ENCODE data around the gene SCARB1.

SCARB1 gene

DNA sequence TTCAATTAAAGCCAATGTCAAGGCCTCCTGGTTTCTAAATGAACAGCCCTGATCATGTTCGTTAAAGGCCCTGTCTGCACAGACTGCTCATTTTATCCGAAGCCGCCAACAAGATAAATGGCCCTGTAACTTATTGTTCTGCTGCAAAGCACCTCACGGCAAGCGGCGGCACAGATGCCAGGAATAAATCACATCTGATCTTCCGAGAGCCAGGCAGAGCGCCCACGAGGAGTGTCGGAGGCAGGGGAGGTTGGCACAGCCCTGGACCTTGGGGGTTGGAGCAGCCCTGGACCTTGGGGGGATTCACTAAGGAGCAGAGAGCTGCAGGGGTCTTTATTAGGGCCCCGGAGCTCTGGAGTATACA, 110.5 kb downstream of the SCARB1 start:
- Histone ChIP-seq H3K4me3 (ENCODE audit: low read depth in 1 of 2, low read length in 2 of 2) (no peak overlapping the region), H3K4me1 (ENCODE audit: insufficient read depth, low read length) (peaks cover 36% of the 10 kb centered on the region), H3K9ac (ENCODE audit: low read depth, low read length) (no peak overlapping the region), H3K9me3 (ENCODE audit: insufficient read depth, low read length, severe bottlenecking) (no peaks in the 10 kb centered on the region), H3K4me2 (ENCODE audit: insufficient read depth, low read length) (no peak overlapping the region), H4K20me1 (ENCODE audit: insufficient read depth, low read length) (no peaks in the 10 kb centered on the region), H3K36me3 (ENCODE audit: insufficient read depth, low read length) (no peaks in the 10 kb centered on the region), H3K27ac (ENCODE audit: low read length) (no peak overlapping the region), H3K27me3 (ENCODE audit: insufficient read depth, low read length, poor library complexity) (no peaks in the 10 kb centered on the region), H3K79me2 (ENCODE audit: insufficient read depth, low read length) (no peaks in the 10 kb centered on the region), H2AFZ (ENCODE audit: low read depth, low read length) (no peak overlapping the region)
- no peak for ATAC-seq (ENCODE audit: insufficient read depth, low read depth)
- TF ChIP-seq EZH2 (IDR thresholded peaks at IDR 0.05; ENCODE audit: borderline replicate concordance, low read depth, low read length, severe bottlenecking) = no peak
- TF ChIP-seq, protein P1, sequence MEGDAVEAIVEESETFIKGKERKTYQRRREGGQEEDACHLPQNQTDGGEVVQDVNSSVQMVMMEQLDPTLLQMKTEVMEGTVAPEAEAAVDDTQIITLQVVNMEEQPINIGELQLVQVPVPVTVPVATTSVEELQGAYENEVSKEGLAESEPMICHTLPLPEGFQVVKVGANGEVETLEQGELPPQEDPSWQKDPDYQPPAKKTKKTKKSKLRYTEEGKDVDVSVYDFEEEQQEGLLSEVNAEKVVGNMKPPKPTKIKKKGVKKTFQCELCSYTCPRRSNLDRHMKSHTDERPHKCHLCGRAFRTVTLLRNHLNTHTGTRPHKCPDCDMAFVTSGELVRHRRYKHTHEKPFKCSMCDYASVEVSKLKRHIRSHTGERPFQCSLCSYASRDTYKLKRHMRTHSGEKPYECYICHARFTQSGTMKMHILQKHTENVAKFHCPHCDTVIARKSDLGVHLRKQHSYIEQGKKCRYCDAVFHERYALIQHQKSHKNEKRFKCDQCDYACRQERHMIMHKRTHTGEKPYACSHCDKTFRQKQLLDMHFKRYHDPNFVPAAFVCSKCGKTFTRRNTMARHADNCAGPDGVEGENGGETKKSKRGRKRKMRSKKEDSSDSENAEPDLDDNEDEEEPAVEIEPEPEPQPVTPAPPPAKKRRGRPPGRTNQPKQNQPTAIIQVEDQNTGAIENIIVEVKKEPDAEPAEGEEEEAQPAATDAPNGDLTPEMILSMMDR (IDR thresholded peaks at IDR 0.05; ENCODE audit: borderline replicate concordance, extremely low read depth, low read length, poor library complexity, severe bottlenecking) = no peak
- no peak for DNase-seq

DNA sequence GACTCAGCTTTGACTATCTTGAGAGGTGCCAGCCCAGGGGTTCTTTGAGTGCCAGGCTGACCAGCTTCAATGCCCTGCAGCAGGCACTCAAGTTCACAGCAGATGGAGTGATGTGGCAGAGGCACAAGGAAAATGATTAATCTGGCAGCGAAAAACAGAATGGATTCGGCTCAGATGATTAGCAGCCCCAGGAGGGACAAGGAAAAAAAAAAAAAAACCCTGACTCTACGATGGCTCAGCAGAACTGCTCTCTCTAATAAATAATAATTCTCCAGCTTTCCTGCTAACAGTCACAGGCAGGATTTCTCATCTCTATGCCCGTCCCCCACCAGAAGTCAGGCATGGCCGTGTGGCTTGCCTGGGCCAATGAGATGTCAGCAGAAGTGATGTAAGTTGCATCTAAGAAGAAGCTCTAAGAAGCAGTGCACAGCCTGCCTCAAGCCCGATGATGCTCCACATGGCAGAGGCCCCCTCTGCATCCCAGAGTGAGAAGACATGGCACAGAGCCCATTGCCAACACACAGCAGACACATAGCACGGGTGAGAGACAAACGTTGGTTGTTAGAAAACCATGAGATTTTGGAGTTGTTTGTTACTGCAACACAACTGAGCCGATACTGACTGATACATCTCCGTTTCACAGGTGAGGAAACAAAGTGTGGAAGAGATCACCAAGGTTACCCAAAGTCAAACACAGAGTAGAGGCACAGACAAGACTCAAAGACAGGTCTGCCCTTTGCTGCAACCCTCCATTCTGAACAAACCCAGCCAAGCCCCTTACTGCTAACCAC, 111.0 kb downstream of the SCARB1 start:
- TF ChIP-seq, protein P1 (IDR thresholded peaks at IDR 0.05; ENCODE audit: borderline replicate concordance, extremely low read depth, low read length, poor library complexity, severe bottlenecking) = no peak
- no peak for TF ChIP-seq EZH2 (IDR thresholded peaks at IDR 0.05; ENCODE audit: borderline replicate concordance, low read depth, low read length, severe bottlenecking)
- H3K27me3 ChIP-seq (ENCODE audit: insufficient read depth, low read length, poor library complexity) = no peaks in the 10 kb centered on the region
- H3K27ac ChIP-seq (ENCODE audit: low read length) = no peak overlapping the region
- ATAC-seq (ENCODE audit: insufficient read depth, low read depth) = no peak
- no peak overlapping the region for H2AFZ ChIP-seq (ENCODE audit: low read depth, low read length)
- H3K4me3 ChIP-seq (ENCODE audit: low read depth in 1 of 2, low read length in 2 of 2) = no peak overlapping the region
- H3K4me1 ChIP-seq (ENCODE audit: insufficient read depth, low read length) = peaks cover 36% of the 10 kb centered on the region
- H3K4me2 ChIP-seq (ENCODE audit: insufficient read depth, low read length) = no peak overlapping the region
- no peaks in the 10 kb centered on the region for H3K36me3 ChIP-seq (ENCODE audit: insufficient read depth, low read length)
- DNase-seq = no peak
- no peaks in the 10 kb centered on the region for H4K20me1 ChIP-seq (ENCODE audit: insufficient read depth, low read length)
- H3K79me2 ChIP-seq (ENCODE audit: insufficient read depth, low read length) = no peaks in the 10 kb centered on the region
- no peak overlapping the region for H3K9ac ChIP-seq (ENCODE audit: low read depth, low read length)
- H3K9me3 ChIP-seq (ENCODE audit: insufficient read depth, low read length, severe bottlenecking) = no peaks in the 10 kb centered on the region

DNA sequence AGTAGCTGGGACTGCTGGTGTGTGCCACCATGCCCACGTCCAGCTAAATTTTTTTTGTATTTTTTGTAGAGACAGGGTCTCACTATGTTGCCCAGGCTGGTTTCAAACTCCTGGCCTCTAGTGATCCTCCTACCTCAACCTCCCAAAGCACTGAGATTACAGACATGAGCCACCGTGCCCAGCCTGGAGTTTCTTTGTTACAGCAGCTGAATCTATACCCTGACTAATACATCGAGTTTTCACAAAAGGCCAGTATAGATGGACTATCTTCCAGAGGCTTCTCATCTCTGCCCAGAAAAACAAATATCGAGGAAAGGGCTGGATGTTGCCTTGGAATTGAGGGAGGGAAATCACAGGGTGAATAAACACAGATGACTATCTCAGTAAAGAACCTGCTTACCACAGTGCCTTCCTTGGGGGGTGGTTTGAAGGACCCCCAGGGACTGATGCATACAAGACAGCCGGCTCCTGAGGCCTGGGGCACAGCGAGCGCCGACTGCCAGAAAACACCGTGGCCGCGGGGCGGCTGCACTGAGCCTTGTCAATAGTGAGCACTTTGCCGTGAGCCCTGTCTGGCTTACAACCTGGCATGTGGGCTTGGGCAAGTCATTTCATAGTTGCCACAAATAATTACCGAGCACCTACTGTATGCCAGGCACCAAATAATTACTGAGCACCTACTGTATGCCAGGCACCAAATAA, 111.9 kb downstream of the SCARB1 start:
- Histone ChIP-seq H3K36me3 (ENCODE audit: insufficient read depth, low read length) (no peaks in the 10 kb centered on the region), H3K9me3 (ENCODE audit: insufficient read depth, low read length, severe bottlenecking) (no peaks in the 10 kb centered on the region), H3K4me2 (ENCODE audit: insufficient read depth, low read length) (no peak overlapping the region), H3K9ac (ENCODE audit: low read depth, low read length) (no peak overlapping the region), H4K20me1 (ENCODE audit: insufficient read depth, low read length) (no peaks in the 10 kb centered on the region), H3K27ac (ENCODE audit: low read length) (no peak overlapping the region), H3K27me3 (ENCODE audit: insufficient read depth, low read length, poor library complexity) (no peaks in the 10 kb centered on the region), H2AFZ (ENCODE audit: low read depth, low read length) (no peak overlapping the region), H3K4me1 (ENCODE audit: insufficient read depth, low read length) (peaks cover 36% of the 10 kb centered on the region), H3K4me3 (ENCODE audit: low read depth in 1 of 2, low read length in 2 of 2) (no peak overlapping the region), H3K79me2 (ENCODE audit: insufficient read depth, low read length) (no peaks in the 10 kb centered on the region)
- ATAC-seq (ENCODE audit: insufficient read depth, low read depth) (no peak), DNase-seq (no peak)
- no peak for TF ChIP-seq EZH2 (IDR thresholded peaks at IDR 0.05; ENCODE audit: borderline replicate concordance, low read depth, low read length, severe bottlenecking)
- TF ChIP-seq, protein P1 (IDR thresholded peaks at IDR 0.05; ENCODE audit: borderline replicate concordance, extremely low read depth, low read length, poor library complexity, severe bottlenecking) = no peak

Data from DND-41 (cell line).